B cell (primary cell): ENCODE results near the gene AFF3.

Experiments used
- CTCF ChIP-seq: fragments of 200-600 bp; IDR thresholded peaks from one replicate; pipeline ENCODE4 v1.8.0; 2022; ENCODE audit warnings: antibody characterized with exemption, mild to moderate bottlenecking
- EZH2 ChIP-seq: IDR thresholded peaks from 2 replicates; pipeline ENCODE4 v1.6.1; 2012; ENCODE audit warnings: borderline replicate concordance, low read depth, mild to moderate bottlenecking, moderate library complexity, low read length; ENCODE audit not compliant: insufficient read depth, poor library complexity, severe bottlenecking

GRCh38 chr2:99806758-99807157 is 335.6 kb downstream of the AFF3 start:
- TF ChIP-seq CTCF (no peak), EZH2 (no peak)
